Inferior parietal cortex (tissue), 1 donor: ENCODE results near the gene CD164.
"Not testable (repeated sequence)": the region's sequence is repeated elsewhere in the genome, so short reads cannot be mapped to it uniquely, and the experiment has no call there.

Source experiments
- DNase-seq: peaks from one replicate; pipeline ENCODE4 v3.0.0-alpha.2; 2016; ENCODE audit errors: extremely low spot score

Gene CD164

GRCh38 chr6:109342911-109343310, 39.4 kb downstream of the CD164 start:
- no peak for DNase-seq

DNA sequence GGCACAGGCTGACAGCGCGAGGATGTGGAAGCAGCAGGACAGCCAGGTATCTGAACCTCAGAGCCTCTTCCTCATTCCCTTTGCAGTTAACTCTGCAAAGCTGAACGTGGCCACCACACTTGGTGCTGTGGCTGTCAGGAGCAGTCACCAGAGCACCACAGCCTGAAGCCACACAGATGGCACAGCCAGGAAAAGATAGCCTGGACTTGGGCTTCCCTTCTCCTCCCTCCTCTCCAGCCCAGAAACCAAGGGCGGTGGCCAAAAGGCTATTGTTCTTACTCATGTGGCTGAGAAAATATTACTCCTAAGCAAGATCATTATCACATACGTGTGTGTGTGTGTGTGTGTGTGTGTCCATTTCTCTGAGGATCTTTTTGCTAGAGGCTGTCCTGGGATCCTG, 39.8 kb downstream of the CD164 start:
- no peak for DNase-seq

- DNase-seq, result no peak
These were observed 41.5 kb downstream of the CD164 start for GRCh38 chr6:109340811-109341210.

- no peak for DNase-seq
These were observed 42.2 kb downstream of the CD164 start for GRCh38 chr6:109339906-109340678.

DNA sequence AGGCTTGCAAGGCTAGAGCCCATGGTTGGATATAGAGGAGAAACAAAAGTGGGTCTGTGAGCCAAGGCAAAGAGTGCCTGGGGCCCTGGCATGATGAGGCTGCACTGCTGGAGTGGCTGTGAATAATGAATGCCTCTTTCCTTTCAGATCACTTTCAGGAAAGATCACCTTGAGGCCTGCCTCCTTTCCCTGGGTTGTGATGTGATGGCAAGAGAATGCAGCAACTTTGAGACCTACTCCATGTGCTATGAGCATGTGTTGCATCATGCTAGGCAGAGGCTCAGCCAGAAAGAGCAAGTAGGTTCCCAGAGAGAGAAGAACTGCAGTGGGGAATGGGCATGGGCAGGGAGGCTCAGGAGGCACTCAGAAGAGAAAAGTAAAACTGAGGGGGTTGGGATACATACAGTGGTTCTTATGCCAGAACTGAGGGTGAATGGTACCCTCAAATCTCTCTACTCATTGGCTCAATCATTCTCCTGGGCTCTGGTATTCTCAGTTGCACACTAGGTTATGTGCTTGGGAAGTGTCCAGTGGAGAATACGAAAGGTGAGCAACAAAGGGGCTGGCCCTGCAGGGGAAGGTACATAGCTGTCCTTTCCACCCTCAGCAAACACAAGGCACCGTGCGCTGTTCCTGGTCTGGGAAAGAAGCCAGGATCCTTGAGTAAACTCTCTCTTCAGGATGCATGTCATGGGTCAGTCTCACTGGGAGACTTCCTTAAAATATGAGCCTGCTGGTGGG, 45.9 kb downstream of the CD164 start:
- DNase-seq, result no peak

DNA sequence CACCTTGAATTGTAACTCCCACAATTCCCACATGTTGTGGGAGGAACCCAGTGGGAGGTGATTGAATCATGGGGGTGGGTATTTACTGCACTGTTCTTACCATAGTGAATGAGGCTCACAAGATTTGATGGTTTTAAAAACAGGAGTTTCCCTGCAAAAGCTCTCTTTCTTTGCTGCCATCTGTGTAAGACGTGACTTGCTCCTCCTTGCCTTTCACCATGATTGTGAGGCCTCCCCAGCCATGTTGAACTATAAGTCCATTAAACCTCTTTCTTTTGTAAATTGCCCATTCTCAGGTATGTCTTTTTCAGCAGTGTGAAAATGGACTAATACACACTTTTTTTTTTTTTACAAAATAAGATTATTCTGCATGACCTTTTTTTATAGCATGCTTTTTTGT, 48.4 kb downstream of the CD164 start:
- DNase-seq, result not testable (repeated sequence)

DNA sequence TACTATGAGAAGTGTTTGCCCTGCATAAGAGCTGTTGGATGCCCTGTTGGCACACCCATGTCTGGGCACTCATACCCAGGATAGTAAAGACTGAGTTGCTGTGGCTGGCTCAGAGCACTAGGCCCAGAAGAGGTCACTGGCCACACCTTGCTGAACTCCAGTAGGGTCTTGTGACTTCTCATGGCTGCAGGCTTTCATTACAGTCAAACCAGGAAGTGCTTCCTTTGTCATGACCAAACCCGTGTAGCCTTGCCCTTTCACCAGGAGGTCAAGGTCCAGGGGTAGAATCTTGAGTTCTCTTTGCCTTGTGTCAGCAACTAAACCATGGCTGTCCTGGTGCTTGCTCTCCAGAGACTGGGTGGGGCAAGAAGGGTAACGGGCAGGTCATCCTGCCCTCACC, 49.5 kb downstream of the CD164 start:
- DNase-seq, result no peak

DNA sequence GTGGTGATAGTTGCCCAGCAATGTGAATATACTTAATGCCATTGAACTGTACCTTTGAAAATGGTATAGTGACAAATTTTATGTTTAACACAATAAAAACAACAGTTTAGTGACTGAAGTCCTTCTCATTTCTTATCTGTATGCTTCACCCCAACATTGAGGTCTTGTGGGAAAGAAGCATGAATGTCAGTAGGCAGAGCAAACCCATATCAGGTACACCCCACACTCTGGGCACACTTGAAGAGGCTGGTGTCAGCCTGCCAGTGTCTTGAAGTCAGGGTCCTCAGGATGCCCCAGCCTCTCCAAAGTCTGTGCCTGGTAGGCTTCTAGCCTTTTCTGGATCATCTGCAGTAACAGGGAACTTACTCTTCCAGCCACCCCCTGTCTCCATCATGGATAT, 51.2 kb downstream of the CD164 start:
- DNase-seq, result no peak

DNA sequence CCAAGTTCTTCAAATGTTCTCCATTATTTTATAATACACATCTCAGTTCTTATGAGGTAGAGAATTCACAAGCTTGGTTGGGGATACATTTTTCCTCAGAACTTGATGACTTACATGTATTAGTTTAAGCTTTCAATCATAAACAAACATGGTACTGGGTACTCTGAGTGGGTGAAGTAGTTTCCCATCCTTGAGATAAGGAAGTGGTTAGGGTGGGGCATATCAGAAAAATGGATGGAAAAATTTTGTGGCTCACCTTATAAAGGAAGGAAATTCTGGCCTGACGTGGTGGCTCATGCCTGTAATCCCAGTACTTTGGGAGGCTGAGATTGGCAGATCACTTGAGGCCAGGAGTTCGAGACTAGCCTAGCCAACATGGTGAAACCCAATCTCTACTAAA, 52.0 kb downstream of the CD164 start:
- DNase-seq, result no peak

- no peak for DNase-seq
These were observed 53.6 kb downstream of the CD164 start for GRCh38 chr6:109328629-109329028.

DNA sequence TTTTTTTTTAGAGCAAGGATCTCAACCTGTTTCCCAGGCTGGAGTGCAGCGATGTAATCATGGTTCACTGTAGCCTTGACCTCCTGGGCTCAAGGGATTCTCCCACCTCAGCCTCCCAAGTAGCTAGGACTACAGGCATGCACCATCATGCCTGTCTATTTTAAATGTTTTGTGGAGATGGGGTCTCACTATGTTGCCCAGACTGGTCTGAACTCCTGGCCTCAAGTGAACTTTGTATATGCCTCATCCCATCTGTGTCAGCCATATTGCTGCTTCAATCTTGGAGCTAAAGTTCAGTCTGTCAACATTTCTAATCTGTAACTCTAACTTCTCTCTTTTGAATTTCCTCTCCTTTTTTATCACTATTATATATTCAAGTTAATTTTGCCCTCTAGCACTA, 54.3 kb downstream of the CD164 start:
- DNase-seq, result no peak

DNA sequence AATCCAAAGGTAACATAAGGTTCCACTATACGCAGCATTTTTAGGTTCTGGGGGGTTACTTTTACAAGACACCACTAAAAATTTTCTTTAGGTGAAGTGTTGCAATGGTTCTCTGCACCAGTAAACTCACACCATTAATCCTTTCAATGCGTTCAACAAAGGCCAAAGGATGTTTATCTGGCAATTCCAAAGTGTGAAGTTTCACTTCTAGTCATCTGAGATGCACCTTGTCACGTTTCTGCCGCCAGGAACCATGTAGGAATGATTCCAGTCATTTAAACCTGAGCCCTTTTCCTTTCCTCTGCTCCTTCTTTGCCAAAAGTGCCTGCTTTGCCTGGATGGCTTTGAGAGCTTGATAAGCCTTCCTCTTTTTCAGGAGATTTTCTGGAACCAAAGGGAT, 54.8 kb downstream of the CD164 start:
- no peak for DNase-seq

- DNase-seq, result no peak
These were observed 55.9 kb downstream of the CD164 start for GRCh38 chr6:109326351-109326750.

GRCh38 chr6:109325400-109325801, 56.9 kb downstream of the CD164 start:
- no peak for DNase-seq

GRCh38 chr6:109323241-109323640, 59.0 kb downstream of the CD164 start:
- no peak for DNase-seq

GRCh38 chr6:109322825-109323224, 59.4 kb downstream of the CD164 start:
- no peak for DNase-seq

DNA sequence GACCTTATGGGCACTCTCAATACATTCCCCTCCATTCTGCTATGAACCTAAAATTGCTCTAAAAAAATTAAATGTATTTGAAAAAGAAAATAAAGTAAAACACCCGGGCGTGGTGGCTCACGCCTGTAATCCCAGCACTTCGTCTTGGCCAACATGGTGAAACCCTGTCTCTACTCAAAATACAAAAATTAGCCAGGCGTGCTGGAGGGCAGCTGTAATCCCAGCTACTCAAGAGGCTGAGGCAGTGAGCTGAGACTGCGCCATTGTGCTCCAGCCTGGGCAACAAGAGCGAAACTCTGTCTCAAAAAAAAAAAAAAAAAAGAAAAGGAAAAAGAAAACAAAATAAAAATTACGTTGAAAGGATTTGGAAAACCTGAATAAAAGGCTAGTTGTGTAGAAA, 60.5 kb downstream of the CD164 start:
- no peak for DNase-seq

DNA sequence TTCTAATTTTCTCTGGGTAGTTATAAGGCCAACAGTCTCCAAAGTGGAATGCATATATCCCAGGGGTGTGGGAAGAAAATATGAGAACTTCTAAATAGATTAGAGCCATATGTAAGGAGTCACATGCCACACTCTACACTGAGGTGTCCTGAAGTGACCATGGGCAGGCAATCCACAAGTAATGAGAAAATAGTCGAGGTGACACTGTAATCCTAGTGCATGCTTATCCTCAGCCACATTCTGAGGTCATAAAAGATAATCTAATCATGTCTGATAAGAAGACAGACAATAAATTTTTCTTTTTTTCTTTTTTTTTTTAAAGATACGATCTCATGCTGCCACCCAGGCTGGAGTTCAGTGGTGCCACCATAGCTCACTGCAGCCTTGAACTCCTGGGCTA, 62.2 kb downstream of the CD164 start:
- DNase-seq, result no peak

DNA sequence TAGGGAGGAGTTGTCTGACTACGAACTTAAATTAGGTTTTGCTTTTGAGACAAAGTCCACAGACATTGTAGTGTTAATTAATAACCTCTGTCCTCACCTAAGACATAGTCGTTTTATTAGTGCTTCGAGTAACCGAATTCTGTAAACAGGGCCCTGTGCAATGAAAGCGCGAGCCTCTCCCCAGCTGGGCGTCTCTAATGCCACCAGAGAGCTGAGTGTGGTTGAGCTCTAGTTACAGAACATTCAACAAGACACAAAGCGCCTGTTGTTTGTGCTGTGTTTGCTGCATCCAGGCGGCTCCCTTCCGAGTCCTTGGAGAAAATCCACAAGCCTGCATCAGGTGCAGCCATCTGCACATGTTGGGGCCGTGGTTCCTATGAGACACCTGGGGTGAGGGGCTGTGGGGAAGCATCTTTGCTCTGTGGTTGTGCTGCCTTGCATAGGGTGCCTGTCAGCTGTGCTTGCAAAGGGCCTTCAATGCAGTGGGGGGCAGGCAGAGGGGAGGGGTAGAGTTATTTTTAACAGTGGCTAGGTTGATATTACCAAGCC, 63.9 kb downstream of the CD164 start:
- DNase-seq, result peak; percentile 72

- DNase-seq, result no peak
These were observed 65.4 kb downstream of the CD164 start for GRCh38 chr6:109316909-109317308.
